Right lung (tissue), 5 donors: ENCODE results near the gene ATP8B4. TPM values are rescaled to one million over a fixed set of nuclear protein-coding genes. Genes with fewer than 3 reads are reported as not detected.
A peak's percentile ranks its signal among the peaks of the same experiment; 100 is the strongest.

Source experiments
- DNase-seq, 2 donors: peaks; one replicate each; pipeline ENCODE4 v3.0.0-alpha.2; 2013
- polyA plus RNA-seq, 5 donors: library from polyadenylated mRNA; unstranded; fragments of 120-200 nt; gene quantifications; one replicate each; pipeline versions ENCODE4 v1.2.1 to v1.2.3, GENCODE V29; 2013; ENCODE audit warnings: inconsistent platforms in 1 of 5, low replicate concordance in 1 of 5; ENCODE audit not compliant: insufficient read length in 5 of 5, insufficient read depth in 1 of 5

The ATP8B4 gene
- polyA plus RNA-seq, 5 donors = 1.7 to 3.0 (median 2.2) TPM

DNA sequence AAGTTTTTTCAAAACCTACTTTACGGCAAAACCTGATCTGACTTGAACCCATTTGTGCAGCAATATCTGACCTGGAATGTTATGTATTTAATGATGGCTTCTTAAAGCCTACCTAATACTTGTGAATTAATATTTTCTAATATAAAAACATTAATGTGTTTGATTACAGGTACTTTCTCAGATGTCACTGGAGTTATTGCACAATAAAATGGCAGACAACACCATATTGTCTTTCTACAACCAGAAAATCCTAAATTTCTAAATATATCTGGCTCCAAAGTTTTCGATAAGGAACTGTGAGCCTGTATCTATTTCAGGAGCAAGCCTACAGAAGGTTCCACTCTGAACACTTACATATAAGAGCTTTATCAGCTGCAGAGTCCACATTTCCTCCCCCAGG lies 184.5 kb downstream of the ATP8B4 start:
- DNase-seq = no peak

GRCh38 chr15:49927189-49927861 lies 191.7 kb downstream of the ATP8B4 start:
- DNase-seq = no peak

GRCh38 chr15:49926740-49927139 lies 192.3 kb downstream of the ATP8B4 start:
- DNase-seq = no peak

- DNase-seq = no peak
These were observed 195.4 kb downstream of the ATP8B4 start for GRCh38 chr15:49923671-49924070.

GRCh38 chr15:49919034-49919433 lies 200.0 kb downstream of the ATP8B4 start:
- no peak for DNase-seq

- DNase-seq = no peak
These were observed 200.9 kb downstream of the ATP8B4 start for GRCh38 chr15:49918121-49918520.

DNA sequence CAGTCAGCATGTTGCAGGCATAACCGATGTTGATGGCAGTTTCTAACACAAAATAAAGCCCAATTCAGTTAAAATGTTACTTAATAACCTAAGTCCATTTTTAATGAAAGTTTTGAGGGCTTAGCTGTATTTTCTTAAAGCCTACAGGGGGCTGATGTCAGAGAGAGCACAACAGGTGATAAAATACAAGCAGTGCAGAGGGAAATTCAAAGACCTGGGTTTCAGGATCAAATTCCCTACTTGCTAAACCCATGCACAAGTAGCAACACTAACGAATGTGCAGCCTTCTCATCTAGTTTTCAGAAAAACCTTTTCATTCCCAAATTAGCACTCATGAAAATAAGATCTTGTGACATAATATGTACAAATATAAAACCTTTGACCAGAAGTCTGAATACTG lies 202.0 kb downstream of the ATP8B4 start:
- DNase-seq = no peak

DNA sequence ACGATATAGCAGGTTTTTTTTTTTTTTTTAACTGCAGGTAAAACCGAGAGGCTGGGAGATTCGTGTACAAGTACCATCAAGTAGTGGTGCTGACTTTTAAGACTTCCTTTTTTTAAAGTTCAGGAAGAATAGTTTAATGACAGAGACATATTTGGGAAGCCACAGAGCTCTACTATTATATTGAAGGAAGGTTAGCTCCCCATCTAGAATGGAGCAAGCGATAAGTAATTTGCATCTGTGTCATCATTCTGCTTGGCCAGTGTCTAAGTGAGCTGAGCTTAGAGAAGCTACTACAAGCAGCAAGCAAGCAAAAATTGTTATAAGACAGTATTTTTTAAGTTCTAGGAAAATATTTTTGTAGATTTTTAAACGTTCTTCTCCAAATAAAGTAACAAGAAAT lies 203.2 kb downstream of the ATP8B4 start:
- no peak for DNase-seq

GRCh38 chr15:49908933-49909295 lies 210.1 kb downstream of the ATP8B4 start:
- no peak for DNase-seq

DNA sequence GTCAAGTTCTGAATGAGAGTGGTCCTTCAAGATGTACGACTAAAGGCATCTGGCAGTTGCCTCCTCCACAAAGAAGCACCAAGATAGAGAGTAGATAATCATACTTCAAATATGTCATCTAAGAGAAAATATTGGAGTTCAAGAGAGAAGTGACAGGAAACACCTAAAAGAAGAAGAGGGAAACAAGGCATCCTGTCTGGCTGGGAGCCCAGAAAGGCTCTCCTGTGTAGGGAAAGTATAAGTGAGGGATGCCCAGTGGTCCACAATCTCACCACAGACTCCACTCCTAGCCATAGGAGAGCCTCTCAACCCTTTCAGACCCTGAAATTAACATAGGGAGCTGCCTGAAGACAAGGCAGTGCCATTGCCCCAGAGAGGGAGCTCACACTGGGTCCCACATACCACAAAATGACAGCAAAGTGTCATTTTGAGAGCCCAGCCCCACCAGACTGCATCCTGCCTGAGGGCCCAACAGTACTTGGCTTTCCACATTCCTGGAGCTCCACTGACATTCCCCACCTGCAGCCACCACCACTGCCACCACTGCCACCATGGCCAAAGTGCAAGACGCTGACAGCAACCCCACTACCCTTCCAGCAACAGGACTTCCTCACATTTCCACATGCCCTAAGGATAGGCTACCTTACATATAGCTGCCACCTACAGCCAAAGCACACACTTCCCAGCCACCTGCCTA lies 210.6 kb downstream of the ATP8B4 start:
- DNase-seq = no peak

DNA sequence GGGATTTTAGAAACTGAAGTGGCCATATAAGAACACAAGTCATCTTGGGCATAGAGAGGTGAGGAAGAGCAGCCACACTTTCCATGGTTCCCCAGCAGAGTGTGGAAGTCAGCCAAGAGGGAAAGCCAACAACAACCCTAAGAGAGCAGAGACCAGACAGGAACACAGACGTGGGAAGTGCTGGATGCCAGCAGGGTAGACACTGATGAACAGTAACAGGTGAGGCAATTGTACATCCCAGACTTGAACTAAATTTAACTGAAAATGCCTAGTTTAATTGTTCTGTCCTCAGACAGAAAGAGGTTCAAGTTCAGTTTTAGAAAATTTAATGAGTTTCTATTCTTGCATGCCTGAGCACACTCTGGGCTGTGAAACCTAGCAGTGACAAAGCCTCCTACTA lies 212.1 kb downstream of the ATP8B4 start:
- no peak for DNase-seq

DNA sequence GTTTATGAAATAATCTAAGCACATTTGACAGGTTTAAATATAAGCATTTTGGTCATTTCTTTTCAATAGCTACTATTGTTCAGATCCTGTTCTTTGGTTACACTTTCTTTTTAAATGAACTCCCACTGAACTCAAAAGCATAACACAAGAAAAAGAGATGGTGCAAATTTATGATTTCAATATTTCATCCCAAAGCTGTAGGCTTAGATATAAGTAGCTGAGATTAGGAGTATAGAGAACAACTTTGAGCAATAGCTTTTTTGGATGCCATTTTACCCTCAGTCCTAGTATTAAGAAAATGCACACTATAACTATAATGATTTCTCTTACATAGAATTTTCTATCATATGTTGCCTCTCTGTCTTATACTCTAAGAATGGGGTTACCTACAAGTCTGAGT lies 213.8 kb downstream of the ATP8B4 start:
- no peak for DNase-seq

GRCh38 chr15:49904296-49904695 lies 214.7 kb downstream of the ATP8B4 start:
- no peak for DNase-seq

DNA sequence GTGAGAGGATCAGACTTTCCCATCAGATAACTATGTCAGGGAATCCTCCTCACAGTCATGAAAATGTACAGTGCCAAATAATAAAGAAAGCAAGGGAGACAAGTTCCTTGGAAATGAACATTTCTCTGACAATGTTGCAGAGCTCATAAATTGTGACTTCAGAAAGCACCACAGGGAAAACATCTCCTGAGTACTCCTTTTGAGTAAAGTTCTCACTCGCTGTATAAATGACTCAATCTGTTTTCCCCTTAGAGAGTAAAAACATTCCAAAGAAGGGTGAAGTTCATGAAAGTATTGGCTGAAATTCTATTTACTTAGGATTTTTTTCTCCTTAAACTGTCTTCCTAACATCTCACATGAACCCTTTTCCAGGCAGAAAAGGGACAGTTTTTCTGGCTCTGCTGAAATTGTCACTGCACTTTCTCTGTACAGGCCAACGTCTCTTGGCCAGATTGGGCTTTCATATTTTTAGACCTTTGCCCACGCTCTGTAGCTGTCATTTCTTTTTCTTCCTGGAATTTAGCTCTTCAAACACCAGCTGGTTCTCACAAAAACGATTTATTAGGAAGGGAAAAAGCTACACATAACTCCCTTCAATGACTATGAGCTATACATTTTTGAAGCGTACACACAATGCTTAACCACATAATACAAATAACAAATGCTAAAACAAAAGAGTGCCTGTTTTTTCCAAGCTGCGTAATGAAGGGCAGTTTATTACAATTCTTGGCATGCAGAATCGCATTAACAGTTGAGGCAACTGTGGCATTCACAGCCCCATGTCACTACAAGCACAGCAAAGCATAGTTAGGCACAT lies 216.1 kb downstream of the ATP8B4 start:
- peak; percentile 42 to 51 for DNase-seq

DNA sequence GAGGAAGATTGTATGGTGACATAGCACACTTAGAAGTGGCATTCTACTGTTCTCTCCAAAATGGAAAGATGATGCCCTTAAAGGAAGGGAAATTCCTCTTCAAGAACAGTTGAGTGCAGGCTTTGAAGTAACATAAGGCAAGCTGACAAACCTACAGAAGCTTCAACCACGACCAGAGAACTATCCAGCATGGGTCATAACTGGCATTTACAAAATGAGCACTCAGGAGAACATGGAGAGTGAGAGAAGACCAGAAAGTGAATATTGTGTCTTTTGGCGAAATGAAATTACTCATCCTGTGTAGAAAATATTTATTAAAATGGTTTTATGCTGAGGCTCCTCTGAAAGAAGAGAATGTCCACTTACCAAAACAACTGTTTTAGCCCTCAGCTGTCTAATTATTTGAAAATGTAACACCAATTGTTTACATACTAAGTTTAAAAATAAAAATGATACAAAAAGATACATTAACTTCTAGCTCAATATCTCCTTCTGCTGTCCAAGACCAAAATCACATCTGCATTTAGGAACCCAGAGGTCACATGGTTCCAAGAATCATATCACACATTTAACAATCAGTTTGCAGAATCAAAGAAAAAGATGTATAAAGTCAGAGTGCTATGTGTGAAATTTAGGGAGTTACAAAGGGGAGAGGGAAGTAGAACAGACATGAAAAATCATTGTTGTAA lies 216.9 kb downstream of the ATP8B4 start:
- DNase-seq = no peak

DNA sequence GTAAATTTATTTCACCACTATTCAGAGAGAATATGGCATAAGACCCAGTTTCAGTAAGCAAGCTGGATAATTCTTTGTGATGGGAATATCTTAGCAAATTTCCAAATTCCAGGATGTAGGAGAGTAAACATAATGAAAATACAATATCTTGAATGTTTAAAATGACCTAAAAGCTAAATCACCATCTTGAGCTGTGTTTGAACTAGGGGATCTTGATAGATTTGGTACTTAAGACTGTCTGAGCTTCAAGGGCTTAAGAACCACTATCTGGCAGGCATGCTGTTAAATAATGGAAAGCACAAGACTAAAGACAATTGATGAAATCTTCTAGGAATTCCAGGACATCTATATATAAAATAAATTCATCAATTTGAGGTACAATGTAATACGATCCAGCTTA lies 217.7 kb downstream of the ATP8B4 start:
- no peak for DNase-seq

DNA sequence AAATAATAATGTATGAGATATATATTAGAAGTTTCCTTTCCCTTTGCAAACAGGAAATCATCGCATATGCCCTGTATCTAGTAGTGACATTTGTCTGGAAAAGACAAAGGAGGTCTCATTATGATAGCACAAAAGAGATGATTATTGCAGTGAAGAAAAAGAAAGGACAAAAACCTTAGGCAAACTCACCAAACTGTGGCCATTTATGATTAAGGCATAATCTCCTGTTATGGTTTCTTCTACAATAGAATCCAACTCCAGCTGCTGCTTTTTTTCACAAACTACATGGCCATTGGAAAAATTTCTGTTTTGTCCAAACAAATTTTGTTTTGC lies 218.2 kb downstream of the ATP8B4 start:
- DNase-seq = no peak

DNA sequence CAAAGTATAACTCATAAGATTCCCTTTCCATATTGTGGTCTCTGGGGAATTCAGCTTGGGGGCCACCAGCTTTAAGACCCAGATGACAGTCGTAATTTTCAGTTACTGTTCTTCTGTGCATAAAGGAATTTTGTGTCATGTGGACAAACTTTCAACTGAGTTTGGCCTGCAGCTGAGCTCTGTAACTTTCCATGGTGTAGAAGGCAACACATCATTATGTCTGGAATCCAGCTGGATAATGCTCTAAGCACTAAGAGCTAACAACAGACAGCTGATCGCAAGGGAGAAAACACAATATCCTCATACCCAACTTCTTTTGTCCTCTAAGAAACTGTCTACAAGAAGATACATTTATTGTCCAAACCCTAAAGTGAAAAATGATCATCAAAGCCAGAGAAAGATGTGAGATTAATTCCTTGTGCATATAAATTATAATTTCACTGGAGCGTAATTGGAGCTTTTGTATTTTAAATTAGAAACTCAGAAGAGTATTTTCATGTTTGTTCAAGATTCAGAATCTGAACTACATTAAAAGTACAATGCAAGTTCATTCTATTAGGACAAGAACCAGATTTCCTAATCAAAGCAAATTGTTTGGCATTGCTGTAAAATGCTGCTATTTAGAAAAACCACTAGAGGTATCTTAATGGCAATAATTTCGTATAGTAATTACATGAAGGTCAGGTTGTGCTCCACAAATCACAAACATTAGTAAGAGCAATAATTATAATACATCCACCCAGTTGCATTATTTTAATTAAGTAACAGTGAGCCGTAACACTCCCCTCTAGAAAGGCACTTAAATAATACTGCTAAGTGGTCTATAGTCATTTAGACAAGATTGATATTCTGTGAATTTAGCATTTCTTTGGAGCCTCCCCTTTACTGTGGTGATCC lies 218.8 kb downstream of the ATP8B4 start:
- peak; percentile 84 to 89 for DNase-seq

DNA sequence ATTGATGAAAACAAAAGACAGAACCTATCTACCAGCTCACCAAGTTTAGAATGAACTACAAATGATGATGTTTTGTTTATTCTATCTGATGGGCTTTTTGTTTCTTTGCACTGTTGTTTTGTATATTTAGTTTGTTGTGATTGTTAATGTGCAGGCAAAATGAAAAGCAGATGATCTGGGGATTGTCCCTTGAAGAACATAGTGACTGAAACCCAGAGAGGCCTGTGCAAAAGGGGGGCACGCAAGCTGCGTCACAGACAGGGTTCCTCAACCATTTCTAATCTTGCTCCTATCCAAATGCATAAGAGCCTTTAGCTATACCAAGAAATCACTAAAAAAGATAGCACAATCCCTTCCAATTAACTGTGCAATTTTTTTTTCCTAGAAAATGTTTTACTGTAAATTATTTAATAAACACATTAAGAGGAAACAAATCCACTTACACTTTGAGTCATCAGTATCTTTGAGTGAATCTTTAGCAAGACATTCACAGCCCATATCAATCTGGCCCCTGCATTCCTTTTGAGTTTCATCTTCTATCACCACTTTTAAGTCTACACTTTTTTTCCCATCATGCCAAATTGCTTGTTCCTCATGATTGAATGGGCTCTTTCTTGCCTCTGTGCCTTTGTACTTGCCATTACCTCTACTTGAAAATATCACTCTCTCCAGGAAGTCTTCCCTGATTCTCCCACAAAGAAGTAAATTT lies 220.3 kb downstream of the ATP8B4 start:
- DNase-seq = no peak

- no peak for DNase-seq
These were observed 220.9 kb downstream of the ATP8B4 start for GRCh38 chr15:49898097-49898496.
